Tibial nerve (tissue), 3 donors: ENCODE data around the gene KLF13.

Experiments used
- CTCF ChIP-seq, 5 experiments: fragments of 200-600 bp in 3 of 5; fragments of 450-650 bp in 2 of 5; sonication (generic) in 3 of 5; IDR thresholded peaks; one replicate each; pipeline ENCODE4 v1.5.1; 2016 to 2019; ENCODE audit warnings: antibody characterized with exemption in 5 of 5, mild to moderate bottlenecking in 3 of 5, moderate library complexity in 2 of 5
- POLR2A ChIP-seq, 2 donors: fragments of 450-650 bp; IDR thresholded peaks; one replicate each; pipeline ENCODE4 v1.6.1; 2017; ENCODE audit warnings: antibody characterized with exemption in 2 of 2, mild to moderate bottlenecking in 2 of 2, moderate library complexity in 2 of 2

GRCh38 chr15:31419820-31420219 lies 93.2 kb downstream of the KLF13 start:
- TF ChIP-seq CTCF (IDR thresholded peaks at IDR 0.05) (no peak), POLR2A (IDR thresholded peaks at IDR 0.05) (no peak)
